Measurements from ENCODE around the gene OR52K2.
"Not testable (repeated sequence)": the region's sequence is repeated elsewhere in the genome, so short reads cannot be mapped to it uniquely, and the experiment has no call there.

The OR52K2 gene

DNA sequence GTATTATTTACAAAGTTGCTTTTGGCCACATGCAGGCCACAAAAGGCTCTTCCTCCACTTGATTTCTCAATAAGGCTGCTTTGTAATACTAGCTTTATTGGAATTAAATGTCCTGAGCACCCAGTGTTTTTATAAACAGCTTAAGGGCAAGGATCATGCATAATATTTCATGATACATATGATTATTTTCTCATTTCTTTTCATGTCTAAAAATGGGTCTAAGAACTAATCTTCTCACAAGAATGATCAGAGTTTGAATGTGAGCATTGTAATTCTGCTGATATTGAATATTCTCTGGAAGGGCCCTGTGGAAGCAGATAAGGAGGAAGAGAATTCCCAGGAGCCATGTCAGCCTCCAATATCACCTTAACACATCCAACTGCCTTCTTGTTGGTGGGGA is at the start of gene OR52K2:
Gene OR52K2 (plus strand): TSS at position 301 of the 400 bp plus-strand sequence. CDS start 45 bp downstream, at position 346.
- no peak for DNase-seq

- not testable (repeated sequence) for DNase-seq
Observed at GRCh38 chr11:4406206-4406605, 42.9 kb upstream of the OR52K2 start.

DNA sequence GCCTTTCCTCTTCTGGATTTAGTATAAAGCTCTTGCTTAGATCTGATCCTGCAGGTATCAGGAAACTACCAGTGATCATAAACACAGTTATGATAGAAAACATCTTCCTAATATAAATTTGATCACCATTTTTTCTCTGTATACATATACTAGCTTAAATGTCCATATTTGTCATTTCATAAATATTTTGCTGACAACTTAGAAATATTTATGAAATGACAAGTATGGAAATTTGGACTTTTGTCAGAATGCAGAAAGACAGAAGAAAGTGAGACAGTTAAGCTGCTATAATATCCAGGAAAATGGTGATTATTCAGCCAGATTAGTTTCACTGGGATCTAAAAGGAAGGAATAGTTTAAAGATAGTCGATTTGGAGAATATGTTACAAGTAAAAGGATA is 32.8 kb upstream of the OR52K2 start:
- no peak for DNase-seq

GRCh38 chr11:4416816-4417215 is 32.3 kb upstream of the OR52K2 start:
- DNase-seq: no peak

DNA sequence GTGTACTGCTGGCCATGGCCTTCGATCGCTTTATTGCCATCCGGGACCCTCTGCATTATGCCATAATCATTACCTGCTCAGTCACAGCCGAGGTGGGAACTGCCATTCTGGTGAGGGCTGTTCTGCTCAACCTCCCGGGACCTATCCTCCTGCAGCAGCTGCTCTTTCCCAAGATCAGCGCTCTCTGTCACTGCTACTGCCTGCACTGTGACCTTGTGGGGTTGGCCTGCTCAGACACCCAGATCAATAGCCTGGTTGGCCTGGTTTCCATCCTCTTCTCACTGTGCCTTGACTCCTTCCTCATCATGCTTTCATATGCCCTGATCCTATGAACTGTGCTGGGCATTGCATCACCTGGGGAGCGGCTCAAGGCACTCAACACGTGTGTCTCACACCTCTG is 30.7 kb upstream of the OR52K2 start:
- no peak for DNase-seq

GRCh38 chr11:4430051-4430450 is 19.0 kb upstream of the OR52K2 start:
- no peak for DNase-seq

DNA sequence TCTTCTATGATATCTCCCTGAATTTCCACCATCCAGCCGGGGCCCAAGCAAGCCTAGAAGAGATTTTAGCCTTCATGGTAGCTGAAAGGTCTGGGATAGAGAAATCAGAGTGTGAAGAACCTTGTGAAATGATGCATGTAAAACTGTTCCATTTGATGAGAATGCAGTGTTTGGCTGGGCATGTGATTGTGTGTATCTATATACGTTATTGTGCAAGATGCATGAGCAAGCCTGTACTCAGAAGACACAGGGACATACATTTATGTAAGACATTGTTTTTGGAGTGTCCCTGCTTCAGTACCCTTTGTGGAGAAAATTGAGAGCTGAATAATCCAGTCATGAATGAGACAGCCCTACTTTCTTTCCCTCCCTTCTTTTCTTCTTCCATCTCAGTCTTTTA is 15.2 kb upstream of the OR52K2 start:
- DNase-seq: no peak

- DNase-seq: no peak
Observed at GRCh38 chr11:4436411-4436810, 12.7 kb upstream of the OR52K2 start.

DNA sequence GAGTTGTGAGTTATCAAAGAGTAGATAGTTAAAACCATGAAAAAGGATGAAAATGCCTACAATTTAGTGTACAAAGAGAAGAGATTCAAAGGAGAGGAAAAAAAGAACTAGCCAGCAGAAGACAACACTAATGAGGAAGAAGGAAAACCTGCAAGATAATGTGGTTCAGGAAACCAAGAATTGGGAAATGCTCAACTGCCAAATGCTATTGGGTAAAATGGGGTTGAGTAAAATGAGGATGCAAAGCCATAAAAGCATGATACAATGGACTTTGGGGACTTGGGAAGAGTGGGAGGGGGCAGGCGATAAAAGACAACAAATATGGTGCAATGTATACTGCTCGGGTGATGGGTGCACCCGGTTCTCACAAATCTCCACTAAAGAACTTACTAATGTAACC is 7.6 kb upstream of the OR52K2 start:
- DNase-seq: no peak

DNA sequence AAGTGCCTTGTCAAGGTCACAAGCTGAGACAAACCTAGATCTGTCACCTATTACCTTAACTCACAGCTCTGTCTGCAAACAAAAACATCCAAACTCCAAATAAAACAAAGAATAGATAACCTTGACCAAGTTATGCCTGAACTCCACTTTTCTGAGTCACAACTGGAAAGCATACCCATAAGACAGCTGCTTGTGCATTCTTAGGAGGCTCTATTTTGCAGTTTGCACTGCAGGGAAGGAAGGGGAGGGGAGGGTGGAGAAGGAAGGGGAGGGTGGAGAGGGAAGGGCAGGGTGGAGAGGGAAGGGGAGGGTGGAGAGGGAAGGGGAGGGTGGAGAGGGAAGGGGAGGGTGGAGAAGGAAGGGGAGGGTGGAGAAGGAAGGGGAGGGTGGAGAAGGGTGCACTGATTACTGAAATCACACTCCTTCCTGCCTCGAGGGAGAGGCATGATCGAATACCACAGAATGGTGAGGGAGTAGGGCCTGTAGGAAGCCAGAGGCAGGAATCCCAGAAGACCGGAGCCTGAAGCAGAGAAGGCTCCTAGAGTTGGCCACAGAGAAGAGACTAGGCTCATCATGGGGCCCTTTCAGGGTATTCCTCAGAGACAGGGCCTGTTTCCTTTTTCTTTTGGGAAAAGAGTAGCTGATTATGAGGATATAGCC is 5.7 kb upstream of the OR52K2 start:
- no peak for DNase-seq

- DNase-seq: no peak
Observed at GRCh38 chr11:4453118-4453517, 4.0 kb downstream of the OR52K2 start.

- DNase-seq: no peak
Observed at GRCh38 chr11:4454021-4454420, 4.9 kb downstream of the OR52K2 start.

GRCh38 chr11:4455419-4455818 is 6.3 kb downstream of the OR52K2 start:
- DNase-seq: no peak

DNA sequence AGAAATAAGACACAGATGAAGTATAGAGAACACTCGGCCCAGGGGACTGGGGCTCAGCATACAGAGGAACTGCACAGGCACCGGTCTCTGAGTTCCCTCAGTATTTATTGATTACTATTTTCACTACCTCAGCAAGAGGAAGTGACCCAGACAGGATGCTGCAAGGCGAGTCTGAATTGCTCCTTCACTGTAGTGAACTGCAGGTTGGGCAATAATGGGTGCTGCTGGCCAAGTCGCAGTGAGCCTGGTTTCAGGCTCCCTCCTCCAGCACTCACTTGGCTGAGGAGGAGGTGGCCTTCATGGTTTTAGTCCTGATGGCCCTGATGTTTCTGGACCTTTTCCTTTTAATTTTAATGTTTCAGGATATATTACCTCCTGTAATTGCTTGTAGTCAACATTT is 10.4 kb downstream of the OR52K2 start:
- DNase-seq: no peak

- DNase-seq: no peak
Observed at GRCh38 chr11:4460151-4460550, 11.1 kb downstream of the OR52K2 start.

- no peak for DNase-seq
Observed at GRCh38 chr11:4464216-4465159, 15.4 kb downstream of the OR52K2 start.

DNA sequence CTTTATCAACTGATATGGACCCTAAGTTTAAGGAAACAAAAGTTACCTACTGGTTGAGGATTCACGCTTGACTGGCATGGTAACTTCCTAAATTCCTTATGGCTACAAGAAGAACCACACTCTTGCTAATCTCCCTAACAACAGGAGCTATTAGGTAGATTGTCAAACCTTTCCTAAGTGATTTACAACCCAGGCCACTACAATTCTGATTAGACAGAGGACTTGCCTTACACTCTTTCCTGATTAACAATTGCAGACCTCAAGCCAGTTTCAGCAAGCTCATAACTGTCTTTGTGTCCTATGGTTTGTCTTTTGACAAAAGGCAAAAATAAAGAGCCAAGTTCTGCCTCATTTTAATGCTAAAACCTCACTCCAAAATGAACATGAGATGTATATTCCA is 16.3 kb downstream of the OR52K2 start:
- no peak for DNase-seq

- no peak for DNase-seq
Observed at GRCh38 chr11:4466131-4466870, 17.2 kb downstream of the OR52K2 start.

- no peak for DNase-seq
Observed at GRCh38 chr11:4466871-4467442, 17.9 kb downstream of the OR52K2 start.

DNA sequence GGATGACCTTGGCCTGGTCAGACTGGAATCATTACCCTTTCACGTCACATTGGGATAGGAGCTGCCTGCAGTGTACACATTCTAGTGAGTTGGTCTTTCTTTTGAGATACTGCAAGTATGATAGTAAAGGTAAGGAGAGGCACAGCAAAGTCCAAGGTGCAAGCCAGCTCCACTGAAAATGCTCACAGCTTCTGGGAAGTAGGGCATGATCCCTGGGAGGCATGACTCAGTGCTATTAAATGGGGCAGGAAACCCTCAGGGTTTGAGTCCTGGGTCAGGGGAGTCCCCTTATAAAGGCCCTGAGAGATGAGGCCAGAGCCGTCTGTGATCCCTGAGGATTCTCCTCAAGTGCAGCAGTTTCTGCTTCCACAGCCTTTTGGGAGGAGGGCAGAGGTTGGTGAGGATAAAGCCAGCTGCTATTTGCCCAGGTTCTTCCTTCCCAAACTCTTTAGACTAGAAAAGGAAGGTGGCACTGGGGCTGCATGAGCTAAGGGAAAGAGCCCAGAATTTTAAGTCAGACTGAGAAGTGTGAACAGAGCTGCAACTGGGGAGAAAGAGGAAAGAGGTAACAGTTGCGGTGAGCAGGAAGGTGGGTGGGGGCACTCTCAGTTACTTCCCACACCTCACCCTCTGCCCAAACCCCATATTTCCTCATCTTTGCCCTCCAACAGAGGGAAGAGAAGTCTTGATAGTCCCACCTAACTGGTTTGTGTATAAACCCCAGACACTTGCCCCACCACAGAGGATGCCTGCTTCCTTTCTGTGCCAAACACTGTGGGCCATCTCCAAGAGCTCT is 18.9 kb downstream of the OR52K2 start:
- DNase-seq: no peak

- DNase-seq: no peak
Observed at GRCh38 chr11:4479644-4480043, 30.5 kb downstream of the OR52K2 start.

- DNase-seq: no peak
Observed at GRCh38 chr11:4480577-4481239, 31.6 kb downstream of the OR52K2 start.
